Stimulated activated CD4-positive, alpha-beta T cell treated with anti-CD3 and anti-CD28 coated beads, TNF-alpha, amount 100 ng/mL, for 1 hour (primary cell): Measurements from ENCODE around the gene THRB.

ENCODE experiments used
- DNase-seq, 3 donors: peaks; one replicate each; pipeline ENCODE4 v3.0.0-alpha.2; 2020; ENCODE audit warnings: low read depth in 3 of 3, low spot score in 1 of 3

THRB gene

GRCh38 chr3:24355806-24356205 is 138.8 kb downstream of the THRB start:
- no peak for DNase-seq

- no peak for DNase-seq
Measured at GRCh38 chr3:24354230-24354629, 140.4 kb downstream of the THRB start.

- no peak for DNase-seq
Measured at GRCh38 chr3:24352893-24353553, 141.6 kb downstream of the THRB start.

GRCh38 chr3:24351779-24352469 is 142.7 kb downstream of the THRB start:
- no peak for DNase-seq

GRCh38 chr3:24349367-24350019 is 145.2 kb downstream of the THRB start:
- no peak for DNase-seq

GRCh38 chr3:24348348-24348747 is 146.3 kb downstream of the THRB start:
- DNase-seq, result no peak

GRCh38 chr3:24344784-24345439 is 149.7 kb downstream of the THRB start:
- DNase-seq, result no peak

- DNase-seq, result no peak
Measured at GRCh38 chr3:24343084-24343783, 151.4 kb downstream of the THRB start.

- DNase-seq, result no peak
Measured at GRCh38 chr3:24342275-24342674, 152.4 kb downstream of the THRB start.

- no peak for DNase-seq
Measured at GRCh38 chr3:24341668-24342067, 153.0 kb downstream of the THRB start.

GRCh38 chr3:24340966-24341365 is 153.7 kb downstream of the THRB start:
- DNase-seq, result no peak

- no peak for DNase-seq
Measured at GRCh38 chr3:24340161-24340560, 154.5 kb downstream of the THRB start.

- no peak for DNase-seq
Measured at GRCh38 chr3:24339266-24339825, 155.3 kb downstream of the THRB start.

GRCh38 chr3:24338409-24339130 is 156.1 kb downstream of the THRB start:
- DNase-seq, result no peak

- no peak for DNase-seq
Measured at GRCh38 chr3:24336101-24336500, 158.5 kb downstream of the THRB start.

GRCh38 chr3:24332092-24332491 is 162.6 kb downstream of the THRB start:
- no peak for DNase-seq

GRCh38 chr3:24323272-24323671 is 171.4 kb downstream of the THRB start:
- DNase-seq, result no peak

GRCh38 chr3:24320601-24321000 is 174.0 kb downstream of the THRB start:
- no peak for DNase-seq

- no peak for DNase-seq
Measured at GRCh38 chr3:24318677-24319287, 175.9 kb downstream of the THRB start.

- DNase-seq, result no peak
Measured at GRCh38 chr3:24316887-24317383, 177.7 kb downstream of the THRB start.
